Tibial nerve (tissue), 4 donors: ENCODE results near the gene KIF13A. TPM values are rescaled to one million over a fixed set of nuclear protein-coding genes. Genes with fewer than 3 reads are reported as not detected.

Experiments used
- DNase-seq, 2 donors: peaks; one replicate each; pipeline ENCODE4 v3.0.0-alpha.2; 2019; ENCODE audit warnings: low spot score in 2 of 2
- H3K27ac ChIP-seq, 4 donors: fragments of 200-600 bp; sonication (generic) in 3 of 4; one replicate each; pipeline ENCODE4 v1.5.1; 2017 to 2019; ENCODE audit warnings: mild to moderate bottlenecking in 1 of 4
- H3K27me3 ChIP-seq, 2 donors: fragments of 200-600 bp; sonication (generic) in 1 of 2; one replicate each; pipeline versions ENCODE4 v1.5.1 to v1.6.0; 2017 to 2019
- H3K36me3 ChIP-seq, 3 donors: fragments of 200-600 bp; sonication (generic); one replicate each; pipeline ENCODE4 v1.5.1; 2018 to 2019
- H3K4me1 ChIP-seq, 4 donors: fragments of 200-600 bp; sonication (generic) in 3 of 4; one replicate each; pipeline ENCODE4 v1.5.1; 2017 to 2019
- H3K4me3 ChIP-seq, 4 donors: fragments of 200-600 bp; sonication (generic) in 3 of 4; one replicate each; pipeline ENCODE4 v1.5.1; 2017 to 2019; ENCODE audit warnings: mild to moderate bottlenecking in 1 of 4, moderate library complexity in 1 of 4
- H3K9me3 ChIP-seq, 4 donors: fragments of 200-600 bp; sonication (generic) in 3 of 4; one replicate each; pipeline ENCODE4 v1.5.1; 2017 to 2019
- CTCF ChIP-seq, 5 experiments: fragments of 200-600 bp in 3 of 5; fragments of 450-650 bp in 2 of 5; sonication (generic) in 3 of 5; IDR thresholded peaks; one replicate each; pipeline ENCODE4 v1.5.1; 2016 to 2019; ENCODE audit warnings: antibody characterized with exemption in 5 of 5, mild to moderate bottlenecking in 3 of 5, moderate library complexity in 2 of 5
- EP300 ChIP-seq, 2 donors: sonication (generic); formaldehyde crosslinking; IDR thresholded peaks; one replicate each; pipeline ENCODE4 v1.6.1; 2017; ENCODE audit warnings: antibody characterized with exemption in 2 of 2, mild to moderate bottlenecking in 1 of 2
- POLR2A ChIP-seq, 2 donors: fragments of 450-650 bp; IDR thresholded peaks; one replicate each; pipeline ENCODE4 v1.6.1; 2017; ENCODE audit warnings: antibody characterized with exemption in 2 of 2, mild to moderate bottlenecking in 2 of 2, moderate library complexity in 2 of 2
- WGBS, 2 donors: methylation state at CpG; one replicate each; pipeline ENCODE4 v1.1.5; 2018; 5-methylcytosine and 5-hydroxymethylcytosine counted together
- total RNA-seq, 4 donors: library from RNA; depleted of rRNA; stranded (reverse); fragments of >200 nt; gene quantifications; one replicate each; pipeline ENCODE4 v1.1.0, GENCODE V29; 2016

KIF13A gene
- total RNA-seq, 4 donors from 2014 or later: 31.8 to 71.9 (median 48.0) TPM

- H3K4me3 ChIP-seq: no peak overlapping the region
- no peaks in the 10 kb centered on the region for H3K36me3 ChIP-seq
- H3K4me1 ChIP-seq: peaks cover 0 to 72% (median 50%) of the 10 kb centered on the region in 4 donors
- H3K27me3 ChIP-seq: no peaks in the 10 kb centered on the region
- WGBS, 2 donors: 84 to 87% methylated on average over 4 of the region's 4 CpGs
- TF ChIP-seq POLR2A (IDR thresholded peaks at IDR 0.05): no peak
- no peak for TF ChIP-seq CTCF (IDR thresholded peaks at IDR 0.05)
- TF ChIP-seq EP300 (IDR thresholded peaks at IDR 0.05): no peak
- no peaks in the 10 kb centered on the region for H3K9me3 ChIP-seq
- peak overlapping the region in 1 of 4 donors; percentile 64 for H3K27ac ChIP-seq
- DNase-seq: no peak
Measured at GRCh38 chr6:17933716-17934115, 53.7 kb downstream of the KIF13A start.

- Histone ChIP-seq H3K27ac (peak overlapping the region in 2 of 4 donors; percentile 64 to 85), H3K36me3 (no peaks in the 10 kb centered on the region), H3K4me3 (no peak overlapping the region), H3K27me3 (no peaks in the 10 kb centered on the region), H3K4me1 (peaks cover 0 to 85% (median 59%) of the 10 kb centered on the region in 4 donors), H3K9me3 (no peaks in the 10 kb centered on the region)
- no peak for DNase-seq
- 7 to 10% methylated on average over 5 of the region's 5 CpGs for WGBS, 2 donors
- TF ChIP-seq POLR2A (IDR thresholded peaks at IDR 0.05): no peak
- no peak for TF ChIP-seq CTCF (IDR thresholded peaks at IDR 0.05)
- TF ChIP-seq EP300 (IDR thresholded peaks at IDR 0.05): peak in 1 of 2 donors; percentile 50
Measured at GRCh38 chr6:17932330-17932852, 55.0 kb downstream of the KIF13A start.

- TF ChIP-seq POLR2A (IDR thresholded peaks at IDR 0.05) (no peak), EP300 (IDR thresholded peaks at IDR 0.05) (no peak), CTCF (IDR thresholded peaks at IDR 0.05) (no peak)
- Histone ChIP-seq H3K4me1 (peaks cover 0 to 85% (median 56%) of the 10 kb centered on the region in 4 donors), H3K4me3 (no peak overlapping the region), H3K36me3 (no peaks in the 10 kb centered on the region), H3K9me3 (no peaks in the 10 kb centered on the region), H3K27me3 (no peaks in the 10 kb centered on the region), H3K27ac (peak overlapping the region in 2 of 4 donors; percentile 71 to 85)
- no peak for DNase-seq
Measured at GRCh38 chr6:17931227-17931626, 56.2 kb downstream of the KIF13A start.

- no peak for DNase-seq
- H3K4me1 ChIP-seq: peaks cover 0 to 85% (median 53%) of the 10 kb centered on the region in 4 donors
Measured at GRCh38 chr6:17930321-17930993, 57.0 kb downstream of the KIF13A start.

More at GRCh38 chr6:17930321-17930993, 57.0 kb downstream of the KIF13A start:
- no peaks in the 10 kb centered on the region for H3K27me3 ChIP-seq
- peak overlapping the region in 3 of 4 donors; percentile 41 to 85 (median 71) for H3K27ac ChIP-seq
- WGBS, 2 donors: 31 to 42% methylated on average over 5 of the region's 5 CpGs
- H3K4me3 ChIP-seq: no peak overlapping the region
- no peaks in the 10 kb centered on the region for H3K36me3 ChIP-seq
- TF ChIP-seq CTCF (IDR thresholded peaks at IDR 0.05) (no peak), POLR2A (IDR thresholded peaks at IDR 0.05) (no peak), EP300 (IDR thresholded peaks at IDR 0.05) (peak; percentile 44 to 63)
- no peaks in the 10 kb centered on the region for H3K9me3 ChIP-seq
